HCT116 (cell line): Measurements from ENCODE around the gene FGGY. TPM values are rescaled to one million over a fixed set of nuclear protein-coding genes. Genes with fewer than 3 reads are reported as not detected.

Experiments used
- ATAC-seq: fragments of 200-7000 bp; cut with Tn5 transposase; 2 replicates; pipeline ENCODE4 v1.9.1; 2020; ENCODE audit warnings: mild to moderate bottlenecking, moderate library complexity
- BruUV-seq: library from RNA; stranded (reverse); fragments of 400-500 nt; replicated peaks from 2 replicates; lab custom pipeline; 2021; lab: Mats Ljungman, UMichigan
- CTCF ChIA-PET: fragments of 300-600 bp; sonication (Branson Sonifier 250); formaldehyde crosslinking; loops from one replicate; lab custom pipeline; 2021; ENCODE audit warnings: antibody characterized with exemption; lab: Charles Lee
- POLR2A ChIA-PET: fragments of 300-600, 350-600 bp; sonication (Branson Sonifier 250); formaldehyde crosslinking; loops from one replicate; lab custom pipeline; 2021; ENCODE audit warnings: antibody characterized with exemption; lab: Charles Lee
- RAD21 ChIA-PET, 2 experiments: fragments of 300-600 bp; sonication (Branson Sonifier 250); formaldehyde crosslinking; loops; one replicate each; lab custom pipeline; 2023; ENCODE audit warnings: low total read pairs in 2 of 2; ENCODE audit not compliant: uncharacterized antibody in 2 of 2, unreplicated experiment in 2 of 2, low non-redundant PET in 1 of 2; lab: Charles Lee
- DNase-seq: peaks from one replicate; pipeline ENCODE4 v3.0.0-alpha.2; 2010; ENCODE audit warnings: low read depth, low spot score
- H2AFZ ChIP-seq: fragments of 200-600 bp; shearing (Covaris generic), sonication (generic); 2 replicates; pipeline ENCODE4 v1.6.1; 2017; ENCODE audit warnings: low read depth, mixed run types, mixed read lengths, antibody characterized with exemption, low read length; ENCODE audit not compliant: poor library complexity, severe bottlenecking
- H3K27ac ChIP-seq: 2 replicates; pipeline ENCODE4 v1.5.1; 2012; ENCODE audit warnings: low read depth, low read length
- H3K27me3 ChIP-seq: fragments of 200-600 bp; sonication (generic); 2 replicates; pipeline ENCODE4 v1.6.1; 2016; ENCODE audit warnings: mixed run types, low read length, mixed read lengths; ENCODE audit not compliant: insufficient read depth
- H3K36me3 ChIP-seq, 2 experiments: fragments of 200-500 bp in 1 of 2; fragments of 200-600 bp in 1 of 2; sonication (Bioruptor generic) in 1 of 2; sonication (generic) in 1 of 2; 2 replicates each; pipeline versions ENCODE4 v1.5.1 to v1.6.1; 2014 to 2016; ENCODE audit warnings: low read length in 2 of 2, inconsistent platforms in 1 of 2, mixed read lengths in 1 of 2, mixed run types in 1 of 2; ENCODE audit not compliant: insufficient read depth in 2 of 2, control insufficient read depth in 1 of 2
- H3K4me1 ChIP-seq, 2 experiments: fragments of 200-600 bp in 1 of 2; sonication (generic) in 1 of 2; 2 replicates each; pipeline versions ENCODE4 v1.5.1 to v1.6.1; 2012 to 2017; ENCODE audit warnings: low read length in 2 of 2, inconsistent platforms in 1 of 2, mild to moderate bottlenecking in 1 of 2, mixed read lengths in 1 of 2, mixed run types in 1 of 2, moderate library complexity in 1 of 2; ENCODE audit not compliant: insufficient read depth in 2 of 2, control insufficient read depth in 1 of 2
- H3K4me2 ChIP-seq: fragments of 200-600 bp; sonication (generic); 2 replicates; pipeline ENCODE4 v1.6.1; 2017; ENCODE audit warnings: mixed run types, low read length, mixed read lengths
- H3K4me3 ChIP-seq, 2 experiments: fragments of 200-600 bp in 1 of 2; sonication (generic) in 1 of 2; replicated peaks in 1 of 2; 2 replicates each; pipeline ENCODE4 v1.5.1; 2011 to 2016; ENCODE audit warnings: low read length in 2 of 2, control low read depth in 1 of 2, low read depth in 1 of 2, mild to moderate bottlenecking in 1 of 2, mixed read lengths in 1 of 2, mixed run types in 1 of 2
- H3K79me2 ChIP-seq: fragments of 200-600 bp; sonication (generic); 2 replicates; pipeline ENCODE4 v1.6.1; 2017; ENCODE audit warnings: mild to moderate bottlenecking, mixed run types, low read length, moderate library complexity, mixed read lengths; ENCODE audit not compliant: insufficient read depth
- H3K9ac ChIP-seq: fragments of 200-600 bp; sonication (generic); 2 replicates; pipeline ENCODE4 v1.6.1; 2016; ENCODE audit warnings: low read length, mixed read lengths
- H3K9me2 ChIP-seq: fragments of 200-600 bp; sonication (generic), shearing (Covaris generic); 2 replicates; pipeline ENCODE4 v1.6.1; 2017; ENCODE audit warnings: mixed run types, mild to moderate bottlenecking, moderate library complexity; ENCODE audit not compliant: insufficient read depth
- H3K9me3 ChIP-seq, 2 experiments: fragments of 200-500 bp in 1 of 2; fragments of 200-600 bp in 1 of 2; sonication (Bioruptor generic) in 1 of 2; sonication (generic) in 1 of 2; 2 replicates each; pipeline ENCODE4 v1.6.1; 2014 to 2017; ENCODE audit warnings: low read length in 2 of 2, mixed read lengths in 2 of 2, inconsistent platforms in 1 of 2, low read depth in 1 of 2, mild to moderate bottlenecking in 1 of 2, mixed run types in 1 of 2, moderate library complexity in 1 of 2; ENCODE audit not compliant: control insufficient read depth in 1 of 2, insufficient read depth in 1 of 2
- H4K20me1 ChIP-seq: fragments of 200-600 bp; sonication (generic), shearing (Covaris generic); 2 replicates; pipeline ENCODE4 v1.6.1; 2017; ENCODE audit warnings: mixed run types, mild to moderate bottlenecking, moderate library complexity; ENCODE audit not compliant: insufficient read depth
- EGR1 ChIP-seq: IDR thresholded peaks from 2 replicates; pipeline ENCODE4 v1.6.1; 2012; ENCODE audit warnings: low read depth
- ELF1 ChIP-seq: IDR thresholded peaks from 2 replicates; pipeline ENCODE4 v1.6.1; 2012; ENCODE audit warnings: low read depth, borderline replicate concordance
- EZH2 ChIP-seq: fragments of 200-600 bp; sonication (generic); IDR thresholded peaks from 2 replicates; pipeline ENCODE4 v1.6.1; 2017; ENCODE audit warnings: antibody characterized with exemption, mixed run types
- EZH2phosphoT487 ChIP-seq: fragments of 200-600 bp; IDR thresholded peaks from 2 replicates; pipeline ENCODE4 v1.6.1; 2018; ENCODE audit warnings: antibody characterized with exemption, borderline replicate concordance
- FOSL1 ChIP-seq: IDR thresholded peaks from 2 replicates; pipeline ENCODE4 v1.6.1; 2012; ENCODE audit warnings: low read depth
- JUND ChIP-seq: IDR thresholded peaks from 2 replicates; pipeline ENCODE4 v1.6.1; 2012
- POLR2A ChIP-seq: IDR thresholded peaks from 2 replicates; pipeline ENCODE4 v1.7.0; 2011; ENCODE audit warnings: borderline replicate concordance; ENCODE audit not compliant: insufficient read depth, insufficient read length; ENCODE audit errors: extremely low read depth
- RAD21 ChIP-seq: IDR thresholded peaks from 2 replicates; pipeline ENCODE4 v1.6.1; 2012; ENCODE audit warnings: low read depth, mild to moderate bottlenecking
- SIN3A ChIP-seq: IDR thresholded peaks from 2 replicates; pipeline ENCODE4 v1.6.1; 2012; ENCODE audit warnings: low read depth
- SP1 ChIP-seq: IDR thresholded peaks from 2 replicates; pipeline ENCODE4 v1.6.1; 2012; ENCODE audit warnings: low read depth
- SRF ChIP-seq: IDR thresholded peaks from 2 replicates; pipeline ENCODE4 v1.6.1; 2012; ENCODE audit warnings: low read depth
- TCF7L2 ChIP-seq: IDR thresholded peaks from 2 replicates; pipeline ENCODE4 v1.7.0; 2011; ENCODE audit warnings: borderline replicate concordance, inconsistent platforms; ENCODE audit not compliant: insufficient read depth, insufficient read length; ENCODE audit errors: extremely low read depth
- ZFX ChIP-seq: fragments of 450-650 bp; IDR thresholded peaks from 2 replicates; pipeline ENCODE4 v1.6.1; 2017
- ZNF274 ChIP-seq: fragments of 200-500 bp; sonication (Bioruptor generic); IDR thresholded peaks from 2 replicates; pipeline ENCODE4 v1.6.1; 2014; ENCODE audit warnings: mild to moderate bottlenecking, low read depth, low read length, inconsistent platforms
- intact Hi-C: fragments of 100-400 bp; cut with micrococcal nuclease; formaldehyde crosslinking; loops from 2 replicates; pipeline ENCODE4 v1.10.0; 2022
- total RNA-seq: library from RNA; stranded (reverse); gene quantifications from one replicate; pipeline ENCODE4 v1.2.1, GENCODE V29; 2021; ENCODE audit not compliant: unreplicated experiment
- TF ChIP-seq, protein P1 (sequence below): IDR thresholded peaks from 2 replicates; pipeline ENCODE4 v1.6.1; 2011; ENCODE audit warnings: mild to moderate bottlenecking, low read length, moderate library complexity; ENCODE audit not compliant: insufficient replicate concordance; ENCODE audit errors: extremely low read depth
- TF ChIP-seq, protein P2 (sequence below), 3 experiments: fragments of 200-600 bp in 1 of 3; sonication (generic) in 1 of 3; IDR thresholded peaks in 2 of 3; conservative IDR thresholded peaks in 1 of 3; 2 replicates each; pipeline ENCODE4 v1.5.1; 2012 to 2017; ENCODE audit warnings: low read depth in 2 of 3, low read length in 2 of 3, antibody characterized with exemption in 1 of 3, borderline replicate concordance in 1 of 3, control low read depth in 1 of 3, mild to moderate bottlenecking in 1 of 3, mixed read lengths in 1 of 3, mixed run types in 1 of 3, moderate library complexity in 1 of 3; ENCODE audit not compliant: insufficient read depth in 1 of 3

The FGGY gene
- total RNA-seq, 1 experiment from 2014 or later = 10.6 TPM

DNA sequence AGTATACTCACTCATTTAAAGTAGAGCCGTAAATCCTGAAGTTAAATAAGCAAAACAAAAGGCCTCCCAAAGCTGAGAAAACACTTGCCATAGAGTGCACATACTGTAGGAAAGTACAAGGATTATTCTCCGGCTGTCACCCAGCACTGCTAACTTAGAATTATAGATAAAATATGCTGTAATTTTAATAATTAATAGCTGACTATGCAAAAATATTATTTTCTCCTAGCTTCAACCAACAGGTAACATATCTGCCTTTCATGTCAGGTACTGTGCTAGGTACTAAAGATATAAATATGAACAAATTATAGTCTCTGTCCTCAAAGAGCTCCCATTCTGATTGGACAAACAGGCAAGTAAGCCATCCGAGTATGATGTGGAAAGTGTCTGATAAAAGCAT lies 233.2 kb downstream of the FGGY start:
- ChIA-PET POLR2A (no interaction called here), RAD21 (no interaction called here), CTCF (no interaction called here)
- Histone ChIP-seq H3K4me1 (no peaks in the 10 kb centered on the region), H3K36me3 (no peaks in the 10 kb centered on the region), H3K4me2 (no peak overlapping the region), H3K9ac (no peak overlapping the region), H4K20me1 (no peaks in the 10 kb centered on the region), H3K4me3 (no peak overlapping the region), H3K9me2 (no peaks in the 10 kb centered on the region), H3K27ac (no peak overlapping the region), H3K9me3 (no peaks in the 10 kb centered on the region), H3K27me3 (no peaks in the 10 kb centered on the region), H2AFZ (no peak overlapping the region), H3K79me2 (no peaks in the 10 kb centered on the region)
- intact Hi-C loops = no loop called here
- BruUV-seq = no TSS peak
- no peak for DNase-seq
- TF ChIP-seq ELF1 (no peak), TCF7L2 (no peak), EZH2phosphoT487 (no peak), SRF (no peak), ZFX (no peak), EZH2 (no peak)
- TF ChIP-seq, protein P1, sequence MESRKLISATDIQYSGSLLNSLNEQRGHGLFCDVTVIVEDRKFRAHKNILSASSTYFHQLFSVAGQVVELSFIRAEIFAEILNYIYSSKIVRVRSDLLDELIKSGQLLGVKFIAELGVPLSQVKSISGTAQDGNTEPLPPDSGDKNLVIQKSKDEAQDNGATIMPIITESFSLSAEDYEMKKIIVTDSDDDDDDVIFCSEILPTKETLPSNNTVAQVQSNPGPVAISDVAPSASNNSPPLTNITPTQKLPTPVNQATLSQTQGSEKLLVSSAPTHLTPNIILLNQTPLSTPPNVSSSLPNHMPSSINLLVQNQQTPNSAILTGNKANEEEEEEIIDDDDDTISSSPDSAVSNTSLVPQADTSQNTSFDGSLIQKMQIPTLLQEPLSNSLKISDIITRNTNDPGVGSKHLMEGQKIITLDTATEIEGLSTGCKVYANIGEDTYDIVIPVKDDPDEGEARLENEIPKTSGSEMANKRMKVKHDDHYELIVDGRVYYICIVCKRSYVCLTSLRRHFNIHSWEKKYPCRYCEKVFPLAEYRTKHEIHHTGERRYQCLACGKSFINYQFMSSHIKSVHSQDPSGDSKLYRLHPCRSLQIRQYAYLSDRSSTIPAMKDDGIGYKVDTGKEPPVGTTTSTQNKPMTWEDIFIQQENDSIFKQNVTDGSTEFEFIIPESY = no peak
- no peak for ATAC-seq

DNA sequence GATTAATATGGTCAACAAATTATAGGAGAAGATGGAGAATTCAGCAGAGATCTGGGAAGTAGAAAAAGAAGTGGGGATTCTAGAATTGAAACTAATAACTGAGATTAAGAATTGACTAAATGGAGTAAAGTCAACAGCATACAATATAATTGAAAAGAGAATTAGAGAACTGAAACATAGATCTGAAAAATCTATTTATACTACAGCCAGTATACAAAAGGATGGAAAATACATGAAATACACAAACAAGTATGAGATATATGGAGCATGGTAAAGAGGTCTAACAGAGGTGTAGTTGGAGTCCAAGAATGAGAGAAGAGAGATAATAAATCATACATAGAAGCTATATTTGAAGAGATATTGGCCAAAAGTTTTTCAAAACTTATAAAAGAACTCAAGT lies 235.2 kb downstream of the FGGY start:
- Histone ChIP-seq H3K9me3 (no peaks in the 10 kb centered on the region), H3K27me3 (no peaks in the 10 kb centered on the region), H3K79me2 (no peaks in the 10 kb centered on the region), H4K20me1 (no peaks in the 10 kb centered on the region), H3K9me2 (no peaks in the 10 kb centered on the region), H3K27ac (no peak overlapping the region), H3K4me3 (no peak overlapping the region), H3K9ac (no peak overlapping the region), H3K36me3 (no peaks in the 10 kb centered on the region), H3K4me1 (no peaks in the 10 kb centered on the region), H2AFZ (no peak overlapping the region), H3K4me2 (no peak overlapping the region)
- DNase-seq = no peak
- intact Hi-C loops = no loop called here
- ATAC-seq = no peak
- ChIA-PET CTCF (no interaction called here), RAD21 (no interaction called here), POLR2A (no interaction called here)
- no TSS peak for BruUV-seq
- TF ChIP-seq, protein P2, sequence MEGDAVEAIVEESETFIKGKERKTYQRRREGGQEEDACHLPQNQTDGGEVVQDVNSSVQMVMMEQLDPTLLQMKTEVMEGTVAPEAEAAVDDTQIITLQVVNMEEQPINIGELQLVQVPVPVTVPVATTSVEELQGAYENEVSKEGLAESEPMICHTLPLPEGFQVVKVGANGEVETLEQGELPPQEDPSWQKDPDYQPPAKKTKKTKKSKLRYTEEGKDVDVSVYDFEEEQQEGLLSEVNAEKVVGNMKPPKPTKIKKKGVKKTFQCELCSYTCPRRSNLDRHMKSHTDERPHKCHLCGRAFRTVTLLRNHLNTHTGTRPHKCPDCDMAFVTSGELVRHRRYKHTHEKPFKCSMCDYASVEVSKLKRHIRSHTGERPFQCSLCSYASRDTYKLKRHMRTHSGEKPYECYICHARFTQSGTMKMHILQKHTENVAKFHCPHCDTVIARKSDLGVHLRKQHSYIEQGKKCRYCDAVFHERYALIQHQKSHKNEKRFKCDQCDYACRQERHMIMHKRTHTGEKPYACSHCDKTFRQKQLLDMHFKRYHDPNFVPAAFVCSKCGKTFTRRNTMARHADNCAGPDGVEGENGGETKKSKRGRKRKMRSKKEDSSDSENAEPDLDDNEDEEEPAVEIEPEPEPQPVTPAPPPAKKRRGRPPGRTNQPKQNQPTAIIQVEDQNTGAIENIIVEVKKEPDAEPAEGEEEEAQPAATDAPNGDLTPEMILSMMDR (IDR thresholded peaks at IDR 0.05 in 2 of 3, conservative IDR thresholded peaks at IDR 0.05 in 1 of 3; ENCODE audit: borderline replicate concordance in 1 of 3, insufficient read depth in 1 of 3, low read depth in 2 of 3, low read length in 2 of 3) = no peak
- no peak for TF ChIP-seq TCF7L2
- no peak for TF ChIP-seq ZNF274
- TF ChIP-seq, protein P1 = no peak
- no peak for TF ChIP-seq POLR2A
- no peak for TF ChIP-seq JUND
- no peak for TF ChIP-seq RAD21
- no peak for TF ChIP-seq FOSL1
- no peak for TF ChIP-seq SIN3A
- TF ChIP-seq ZFX = no peak
- TF ChIP-seq SRF = no peak
- no peak for TF ChIP-seq EGR1
- no peak for TF ChIP-seq SP1
